Activated T-cell treated with anti-CD3 and anti-CD28 coated beads for 1 hour (primary cell): ENCODE results near the gene MYO1E.

Experiments used
- DNase-seq: peaks from one replicate; pipeline ENCODE4 v3.0.0-alpha.2; 2020; ENCODE audit warnings: low read depth

MYO1E gene

GRCh38 chr15:59190291-59190690, 182.4 kb downstream of the MYO1E start:
- DNase-seq, result no peak

- no peak for DNase-seq
Measured at GRCh38 chr15:59189241-59189640, 183.4 kb downstream of the MYO1E start.

GRCh38 chr15:59186501-59186900, 186.2 kb downstream of the MYO1E start:
- DNase-seq, result no peak

DNA sequence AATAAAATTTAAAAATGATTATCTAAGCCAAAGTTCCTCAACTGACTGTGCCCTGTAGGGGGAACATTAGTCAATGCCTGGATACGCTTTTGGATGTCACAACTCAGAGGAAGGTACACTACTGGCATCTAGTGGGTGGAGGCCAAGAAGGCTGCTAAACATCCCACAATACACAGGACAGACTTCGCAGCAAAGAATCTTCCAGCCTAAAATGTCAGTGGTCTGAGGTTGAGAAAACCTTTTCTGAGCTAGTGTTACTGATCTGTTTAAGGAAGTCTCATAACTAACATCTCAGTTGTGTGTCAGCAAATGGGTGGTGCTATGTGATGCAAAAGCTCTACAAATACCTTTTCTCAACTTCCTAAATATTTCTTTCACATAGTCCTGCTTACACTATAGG, 186.9 kb downstream of the MYO1E start:
- DNase-seq, result no peak

GRCh38 chr15:59180945-59181600, 191.6 kb downstream of the MYO1E start:
- DNase-seq, result no peak

DNA sequence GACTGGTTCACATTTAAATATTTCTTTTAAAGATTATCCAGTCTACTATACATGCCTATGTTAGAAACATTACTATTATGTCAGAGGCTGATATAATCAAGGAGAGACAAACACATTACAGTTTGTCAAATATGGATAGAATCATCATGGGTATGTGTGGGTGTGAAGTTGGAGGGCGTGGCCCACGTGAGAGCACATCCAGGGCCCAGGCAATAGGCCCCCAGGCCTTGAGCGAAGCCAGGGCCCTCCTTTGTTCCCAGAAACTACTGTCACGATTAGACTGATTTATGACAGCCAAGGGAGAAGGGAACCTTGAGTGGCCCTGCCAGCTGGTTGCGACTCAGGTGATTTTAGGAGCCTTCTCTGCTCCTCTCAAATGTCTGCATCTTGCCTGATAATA, 193.0 kb downstream of the MYO1E start:
- no peak for DNase-seq

DNA sequence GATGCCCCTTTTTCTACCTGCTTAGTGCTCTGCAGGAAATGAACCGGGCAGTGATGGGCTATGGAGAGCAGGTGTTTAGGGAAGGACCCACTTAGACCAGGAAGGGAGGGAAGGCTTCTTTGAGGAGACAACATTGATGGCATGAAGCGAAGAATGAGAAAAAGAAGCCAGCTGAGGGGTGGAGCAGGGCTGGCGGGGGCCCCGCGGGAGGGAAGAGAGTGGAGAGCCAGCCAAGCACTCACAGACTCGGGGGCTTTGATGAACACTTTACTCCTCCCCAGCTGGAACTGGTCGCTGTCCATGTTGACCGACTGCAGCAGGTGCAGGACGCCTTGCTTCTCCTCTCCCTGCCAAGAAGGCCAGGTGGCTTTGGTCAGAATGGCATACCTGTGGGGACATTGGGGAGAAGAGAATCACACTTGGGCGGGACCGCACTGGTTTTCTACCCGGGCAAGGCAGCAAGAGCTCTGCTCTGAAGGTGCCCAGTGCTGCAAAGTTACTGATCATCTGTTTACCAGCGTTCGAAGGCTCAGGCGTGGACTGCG, 194.4 kb downstream of the MYO1E start:
- DNase-seq, result no peak

GRCh38 chr15:59177317-59177660, 195.4 kb downstream of the MYO1E start:
- no peak for DNase-seq

- DNase-seq, result no peak
Measured at GRCh38 chr15:59176653-59177316, 195.9 kb downstream of the MYO1E start.

GRCh38 chr15:59174835-59175831, 197.5 kb downstream of the MYO1E start:
- peak; percentile 6 for DNase-seq

- DNase-seq, result no peak
Measured at GRCh38 chr15:59174151-59174834, 198.4 kb downstream of the MYO1E start.

GRCh38 chr15:59173194-59173593, 199.5 kb downstream of the MYO1E start:
- DNase-seq, result no peak

GRCh38 chr15:59172289-59172901, 200.3 kb downstream of the MYO1E start:
- no peak for DNase-seq

DNA sequence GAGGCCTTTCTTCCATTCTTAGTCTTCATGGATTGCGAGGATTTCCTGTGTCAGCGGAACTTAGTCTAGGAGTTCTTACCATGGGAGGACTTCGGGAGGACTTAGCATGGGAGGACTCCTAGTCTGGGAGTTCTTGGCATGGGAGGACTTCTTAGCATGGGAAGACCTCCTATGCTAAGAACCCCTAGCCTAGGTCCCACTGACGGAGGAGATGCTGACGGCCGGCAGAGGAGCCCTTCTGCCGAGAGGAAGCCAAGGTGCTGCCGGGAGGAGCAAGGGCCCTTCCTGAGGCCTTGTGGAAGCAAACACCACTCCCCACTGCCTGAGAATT, 201.6 kb downstream of the MYO1E start:
- no peak for DNase-seq

DNA sequence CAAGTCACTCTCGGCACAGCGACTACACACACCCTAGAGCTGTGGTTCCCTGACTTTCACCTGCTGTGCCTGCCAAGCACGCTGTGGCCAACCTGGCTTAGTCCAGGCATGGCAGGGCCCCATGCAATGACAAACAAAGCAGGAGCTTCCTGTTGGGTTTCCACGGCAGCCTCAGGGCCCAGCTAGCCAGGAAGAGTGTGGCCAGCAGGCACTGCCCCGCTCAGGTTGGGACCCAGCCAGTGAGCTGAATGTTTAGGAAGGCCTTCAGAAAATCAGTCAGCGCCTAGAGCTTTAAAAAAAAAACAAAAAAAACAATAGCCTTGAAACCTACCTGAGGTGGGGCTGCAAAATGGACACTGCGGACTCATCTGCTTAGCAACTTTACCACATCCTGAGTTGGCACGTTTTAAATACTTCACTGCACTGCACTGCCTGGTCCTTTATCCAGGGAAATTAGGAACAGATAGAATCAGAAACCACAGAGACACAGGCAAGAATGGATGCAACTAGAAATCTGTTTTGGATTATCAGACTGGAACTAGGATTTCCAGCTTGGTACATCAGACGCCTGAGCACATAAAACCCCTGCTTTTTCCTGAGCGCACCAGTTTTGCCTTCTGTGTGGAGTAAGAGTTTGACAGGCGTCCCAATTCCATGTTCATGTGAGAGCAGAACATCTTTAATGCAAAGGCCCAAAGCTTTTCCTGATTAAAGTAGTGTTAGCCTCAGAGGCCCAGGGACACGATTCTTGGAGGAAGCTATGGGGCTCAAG, 202.2 kb downstream of the MYO1E start:
- DNase-seq, result no peak

DNA sequence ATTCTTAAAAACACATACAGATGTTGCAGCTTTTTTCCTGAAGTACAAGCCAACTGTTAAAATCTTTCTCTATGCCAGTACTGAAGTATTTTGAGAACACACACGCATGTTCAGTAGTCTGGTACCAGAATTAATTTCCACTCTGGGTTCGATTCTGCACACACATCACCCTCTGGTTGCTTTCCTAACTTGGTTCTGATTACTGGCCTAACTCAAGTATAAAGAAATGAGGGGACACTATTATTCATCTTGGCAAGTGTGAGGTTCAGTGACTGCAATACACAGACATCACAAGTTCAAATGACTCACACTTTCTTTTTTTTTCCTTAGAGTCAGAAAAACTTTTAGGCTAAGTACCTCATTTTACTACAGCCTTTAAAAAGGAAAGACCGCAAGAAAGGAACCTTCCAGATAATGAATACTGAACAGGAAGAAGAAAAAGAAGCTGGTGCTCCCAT, 203.4 kb downstream of the MYO1E start:
- no peak for DNase-seq

DNA sequence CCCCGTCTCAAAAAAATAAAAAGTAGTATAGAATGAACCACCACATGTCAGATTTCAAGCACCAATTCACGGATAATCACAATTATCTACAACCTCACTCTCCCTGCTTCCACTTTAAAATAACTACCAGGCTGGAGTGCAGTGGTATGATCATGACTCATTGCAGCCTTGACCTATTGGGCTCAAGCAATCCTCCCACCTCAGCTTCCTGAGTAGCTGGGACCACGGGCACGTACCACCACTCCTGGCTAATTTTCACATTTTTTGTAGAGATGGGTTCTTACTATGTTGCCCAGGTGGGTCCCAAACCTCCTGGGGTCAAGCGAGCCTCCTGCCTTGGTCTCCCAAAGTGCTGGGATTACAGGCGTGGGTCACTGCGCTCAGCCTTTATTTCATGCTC, 204.1 kb downstream of the MYO1E start:
- no peak for DNase-seq

DNA sequence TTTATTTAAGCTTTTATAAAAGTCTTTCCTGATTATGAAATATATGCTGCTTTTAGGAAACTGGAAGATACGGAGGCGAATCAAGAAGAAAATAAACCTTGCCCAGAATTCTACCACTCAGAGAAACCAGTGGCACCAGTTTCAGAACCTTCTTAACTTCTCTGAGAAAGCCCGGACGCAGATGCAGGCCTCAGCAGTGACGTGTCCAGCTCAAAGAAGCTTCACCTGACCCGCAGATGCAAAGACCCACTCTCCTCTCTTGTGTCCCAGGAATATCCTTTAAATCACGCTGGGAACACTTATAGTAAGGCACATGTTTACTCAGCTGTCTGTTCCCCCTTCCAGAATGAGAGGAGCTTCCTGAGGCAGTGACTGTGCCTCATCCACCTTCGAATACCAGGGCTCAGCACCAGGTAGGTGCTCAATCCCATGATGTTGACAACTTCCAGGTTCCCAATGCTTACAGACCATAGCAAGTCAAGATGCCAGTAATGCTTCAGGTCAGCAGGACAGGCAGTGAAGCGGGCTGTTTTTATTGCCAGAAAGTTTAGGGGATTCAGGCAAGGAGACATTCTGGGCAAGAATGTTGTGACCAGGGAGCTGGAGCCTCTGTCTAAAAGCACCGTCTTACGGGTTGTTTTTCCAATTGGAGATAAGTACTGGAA, 205.9 kb downstream of the MYO1E start:
- no peak for DNase-seq

- no peak for DNase-seq
Measured at GRCh38 chr15:59166166-59166565, 206.5 kb downstream of the MYO1E start.

- DNase-seq, result no peak
Measured at GRCh38 chr15:59165726-59166125, 206.9 kb downstream of the MYO1E start.
